DMS153 (cell line): ENCODE measurements around the gene BAHCC1.
A peak's percentile ranks its signal among the peaks of the same experiment; 100 is the strongest.
"Not testable (repeated sequence)": the region's sequence is repeated elsewhere in the genome, so short reads cannot be mapped to it uniquely, and the experiment has no call there.

Experiments used
- DNase-seq: peaks from one replicate; lab custom pipeline; 2025; lab: John Stamatoyannopoulos, UW

Gene BAHCC1

GRCh38 chr17:81413497-81414135 is 18.4 kb downstream of the BAHCC1 start:
- no peak for DNase-seq

DNA sequence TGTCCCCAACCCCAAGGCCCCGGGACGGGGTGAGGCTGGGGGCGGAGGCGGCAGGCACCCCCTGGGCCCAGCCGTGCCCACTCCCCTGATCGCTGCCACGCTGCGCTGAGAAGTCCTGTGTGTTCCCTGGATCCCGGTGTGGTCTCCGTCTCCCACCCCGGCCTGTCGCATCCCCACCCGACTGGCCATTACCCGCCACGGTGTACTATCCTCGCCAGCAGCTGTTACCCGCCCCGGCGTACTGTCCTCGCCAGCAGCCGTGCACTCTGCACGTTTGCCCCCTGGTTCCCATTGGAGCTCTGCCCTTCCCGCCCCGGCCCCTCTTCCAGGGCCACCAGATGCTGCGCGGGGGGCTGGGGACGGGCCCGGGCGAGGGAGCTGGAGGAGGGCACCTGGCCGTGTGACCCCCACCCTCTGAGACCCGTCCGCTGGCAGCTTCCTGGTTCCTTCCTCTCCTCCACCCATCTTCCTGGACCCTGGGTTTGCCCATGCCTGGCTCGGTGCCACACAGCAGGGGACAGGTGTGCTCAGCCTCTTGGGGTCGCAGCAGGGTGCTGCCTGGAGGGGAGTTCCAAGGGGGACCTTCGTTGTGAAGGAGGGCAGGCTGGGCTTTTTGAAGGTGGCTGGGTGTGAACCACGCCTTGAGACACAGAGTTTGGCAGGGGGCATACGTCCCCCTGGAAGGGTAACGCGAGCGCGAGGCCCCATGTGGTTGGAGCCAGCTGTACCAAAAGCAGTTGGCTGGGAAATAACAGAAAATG is 19.7 kb downstream of the BAHCC1 start:
- no peak for DNase-seq

DNA sequence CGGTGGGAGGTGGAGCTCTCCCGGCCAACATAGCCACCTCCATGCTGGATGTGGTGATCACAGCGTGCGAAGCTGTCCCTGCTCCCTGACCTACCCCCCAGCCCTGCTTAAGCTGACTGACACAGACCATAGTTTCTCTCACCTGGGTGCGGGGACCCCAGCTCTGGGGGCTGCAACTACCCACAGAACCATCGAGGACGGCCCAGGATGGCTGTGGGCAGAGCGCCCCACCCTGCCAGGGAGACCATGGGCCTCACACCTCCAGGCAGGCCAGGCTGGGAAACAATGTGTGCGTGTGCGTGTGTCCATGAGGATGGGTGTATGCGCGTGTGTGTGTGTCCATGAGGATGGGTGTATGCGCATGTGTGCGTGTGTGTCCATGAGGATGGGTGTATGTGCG is 20.4 kb downstream of the BAHCC1 start:
- DNase-seq = no peak

DNA sequence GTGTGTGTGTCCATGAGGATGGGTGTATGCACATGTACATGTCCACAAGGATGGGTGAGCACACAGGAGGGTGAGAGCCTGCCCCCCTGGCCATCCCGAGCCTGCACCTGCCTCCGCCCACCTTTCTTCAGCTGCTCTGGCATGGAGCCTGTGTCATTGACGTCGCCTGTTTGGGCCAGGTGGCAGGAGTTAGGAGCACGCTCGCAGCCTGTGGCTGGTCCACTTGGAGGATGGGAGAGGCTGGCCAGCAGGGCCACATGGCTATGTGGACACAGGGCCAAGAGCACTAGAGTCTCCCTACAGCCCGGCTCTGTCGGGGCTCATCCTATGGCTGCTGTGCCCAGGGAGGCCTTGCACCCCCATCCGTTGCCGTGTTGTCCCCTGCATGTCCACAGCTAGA is 21.4 kb downstream of the BAHCC1 start:
- DNase-seq = peak; percentile 44

- DNase-seq = no peak
Measured at GRCh38 chr17:81417049-81417878, 22.0 kb downstream of the BAHCC1 start.

DNA sequence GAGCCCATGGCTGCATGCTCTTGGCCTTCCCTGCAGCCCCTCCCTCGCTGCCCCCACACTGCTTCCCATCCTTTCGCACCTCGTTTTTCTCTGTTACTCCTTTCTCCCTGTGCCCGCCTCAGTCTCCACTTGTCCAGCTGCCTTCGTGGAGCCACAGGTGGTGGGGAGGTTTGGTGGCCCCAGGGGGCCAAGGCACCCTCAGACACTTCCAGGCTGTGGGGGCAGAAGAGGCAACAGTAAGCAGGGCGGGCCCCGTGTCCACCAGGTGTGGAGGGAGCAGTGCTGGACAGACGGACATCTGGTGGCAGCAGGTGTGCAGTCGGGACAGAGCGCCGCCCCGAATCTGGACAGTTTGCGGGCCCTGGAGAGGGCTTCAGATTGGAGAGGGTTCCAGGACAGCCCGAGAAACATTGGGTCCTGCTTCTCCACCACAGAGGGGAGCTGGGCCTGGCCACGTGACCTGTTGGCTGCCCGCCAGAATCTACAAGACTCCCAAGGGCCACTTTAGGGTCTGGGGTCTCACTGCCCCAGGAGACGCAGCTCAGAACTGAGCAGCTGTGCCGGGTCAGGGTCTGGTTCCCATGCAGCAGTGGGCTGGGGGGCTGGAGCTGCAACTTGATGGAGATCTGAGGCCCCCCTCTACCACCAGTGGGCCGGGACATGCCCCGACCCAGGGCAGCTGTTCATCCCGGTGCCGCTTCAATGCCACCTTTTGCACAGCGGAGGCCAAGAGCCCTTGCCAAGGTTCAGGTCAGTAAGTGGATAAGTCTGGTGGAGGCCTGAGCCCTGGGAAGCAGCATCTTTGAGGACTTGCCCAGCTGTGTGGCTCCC is 22.8 kb downstream of the BAHCC1 start:
- DNase-seq = no peak

DNA sequence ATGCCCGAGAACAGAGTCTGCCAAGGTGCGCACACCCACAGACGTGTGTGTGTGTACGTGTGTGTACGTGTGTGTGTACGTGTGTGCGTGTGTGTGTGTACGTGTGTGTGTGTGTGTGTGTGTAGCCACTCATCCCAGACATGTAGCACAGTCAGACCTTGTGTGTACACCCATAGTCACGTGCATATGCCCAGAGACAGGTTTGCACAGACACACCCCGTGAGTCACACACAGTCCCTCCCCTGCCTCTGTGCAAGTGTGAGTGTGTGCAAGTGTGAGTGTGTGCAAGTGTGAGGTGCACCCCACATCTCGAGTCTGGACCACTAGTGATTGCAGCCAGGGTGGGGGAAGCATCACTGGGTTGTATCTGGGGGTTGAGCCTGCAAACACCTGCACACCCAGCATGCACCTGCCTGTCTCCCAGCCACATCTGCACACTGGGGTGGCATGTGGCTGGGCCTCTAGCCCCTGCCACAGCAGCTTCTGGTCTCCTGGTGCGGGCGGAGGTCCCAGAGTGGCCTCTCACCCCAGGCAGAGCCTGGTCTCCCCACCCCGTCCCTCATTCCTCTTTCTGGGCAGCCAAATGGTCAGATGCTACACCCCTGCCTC is 23.6 kb downstream of the BAHCC1 start:
- DNase-seq = no peak

DNA sequence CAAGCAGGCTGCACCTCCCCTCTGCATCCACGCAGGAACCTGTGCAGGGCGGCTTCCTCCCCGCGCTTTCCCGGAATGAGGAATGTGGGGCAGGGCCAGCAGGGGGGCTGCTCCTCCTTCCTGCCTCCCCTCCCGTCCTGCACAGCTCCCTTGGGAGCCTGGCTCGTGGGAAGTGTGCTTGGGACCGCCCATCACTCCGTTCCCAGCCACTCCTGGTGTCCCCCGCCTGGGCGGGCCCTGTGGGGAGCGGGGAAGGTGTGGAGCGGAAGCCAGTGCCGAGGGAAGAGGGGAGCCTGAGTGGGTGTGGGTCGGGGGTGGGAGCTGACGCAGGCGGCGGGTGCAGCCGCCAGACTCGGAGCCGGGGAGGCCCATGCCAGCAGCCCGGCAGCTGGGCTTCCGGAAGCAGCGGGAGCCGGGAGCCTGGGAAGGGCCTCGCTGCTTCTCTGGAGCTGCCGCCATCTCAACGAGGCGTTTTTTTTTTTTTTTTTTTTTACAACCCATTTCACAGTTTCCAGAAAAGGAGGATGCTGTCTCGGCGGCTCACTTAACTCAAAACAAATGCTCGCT is 24.1 kb downstream of the BAHCC1 start:
- DNase-seq = peak; percentile 94

DNA sequence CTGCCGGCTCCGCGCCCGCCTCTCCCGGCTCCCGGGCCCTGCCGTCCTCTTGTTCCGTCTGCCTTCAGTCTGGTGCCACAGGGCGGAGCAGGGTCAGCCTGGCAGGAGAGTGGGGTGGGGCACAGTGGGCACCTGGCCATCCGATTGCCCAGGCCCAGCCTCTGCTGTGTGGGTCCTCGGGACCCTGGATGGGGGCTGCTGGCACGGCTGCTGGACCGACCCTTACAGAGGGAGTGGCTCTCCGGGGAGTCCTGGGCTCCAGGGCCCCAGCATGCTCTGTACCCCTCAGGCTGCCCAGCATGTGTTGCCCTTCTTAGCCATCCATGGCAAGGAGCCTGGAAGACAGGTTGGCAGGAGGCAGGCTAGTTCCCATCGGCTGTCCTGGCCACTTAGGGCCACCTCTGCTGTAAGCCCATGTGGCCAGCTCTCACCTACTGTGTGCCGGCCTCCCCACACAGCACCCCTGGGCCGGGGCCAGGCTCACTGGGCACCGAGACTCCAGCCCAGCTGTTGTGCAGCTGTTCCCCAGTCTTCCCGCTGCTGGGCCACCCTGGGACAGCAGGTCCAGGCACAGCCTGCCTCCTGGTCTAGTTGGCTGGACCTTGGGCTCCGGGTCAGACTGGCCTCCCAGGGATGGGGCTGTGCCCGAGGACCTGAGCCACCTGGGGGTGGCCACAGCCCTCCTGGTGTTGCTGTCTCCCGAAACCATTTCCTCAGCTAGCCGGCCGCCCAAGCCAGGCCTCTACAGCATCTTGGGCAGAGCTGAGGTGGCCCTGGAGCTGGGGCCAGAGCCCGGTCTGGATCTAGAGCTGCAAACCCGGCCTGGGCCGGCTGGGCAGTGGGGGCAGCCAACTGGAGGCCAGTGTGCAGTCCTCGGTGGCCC is 24.9 kb downstream of the BAHCC1 start:
- DNase-seq = no peak

DNA sequence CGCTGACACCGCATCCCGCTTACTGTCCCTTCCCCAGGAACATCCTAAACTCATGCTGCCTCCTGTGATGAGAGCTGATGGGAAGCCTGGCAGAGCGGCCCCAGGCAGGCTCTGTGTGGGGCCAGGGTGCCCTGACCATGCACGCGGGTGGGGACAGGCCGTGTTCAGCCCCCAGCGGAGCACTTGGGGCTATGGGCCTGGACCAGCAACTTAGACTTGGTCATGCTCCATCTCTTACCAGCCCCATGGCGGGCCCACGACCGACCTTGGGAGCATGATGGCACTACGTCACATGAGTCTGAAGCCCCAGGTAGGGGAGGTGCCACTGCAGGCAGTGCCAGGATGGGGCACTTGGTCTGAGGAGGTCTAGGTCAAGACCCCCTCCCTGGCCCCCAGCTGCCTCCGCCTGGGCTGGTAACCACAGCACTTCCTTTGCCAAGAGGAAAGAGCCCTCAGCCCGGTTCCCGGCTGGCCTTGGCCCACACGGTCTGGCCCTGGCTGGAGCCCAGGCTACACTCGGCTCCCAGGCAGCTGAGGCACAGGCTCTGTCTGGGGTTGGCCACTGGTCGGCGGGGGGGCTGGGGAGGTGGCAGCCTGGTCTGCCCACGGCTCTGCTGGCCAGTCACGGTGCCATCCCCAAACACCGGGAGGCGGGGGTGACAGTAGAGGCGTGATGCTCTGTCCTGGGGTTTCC is 25.7 kb downstream of the BAHCC1 start:
- no peak for DNase-seq

DNA sequence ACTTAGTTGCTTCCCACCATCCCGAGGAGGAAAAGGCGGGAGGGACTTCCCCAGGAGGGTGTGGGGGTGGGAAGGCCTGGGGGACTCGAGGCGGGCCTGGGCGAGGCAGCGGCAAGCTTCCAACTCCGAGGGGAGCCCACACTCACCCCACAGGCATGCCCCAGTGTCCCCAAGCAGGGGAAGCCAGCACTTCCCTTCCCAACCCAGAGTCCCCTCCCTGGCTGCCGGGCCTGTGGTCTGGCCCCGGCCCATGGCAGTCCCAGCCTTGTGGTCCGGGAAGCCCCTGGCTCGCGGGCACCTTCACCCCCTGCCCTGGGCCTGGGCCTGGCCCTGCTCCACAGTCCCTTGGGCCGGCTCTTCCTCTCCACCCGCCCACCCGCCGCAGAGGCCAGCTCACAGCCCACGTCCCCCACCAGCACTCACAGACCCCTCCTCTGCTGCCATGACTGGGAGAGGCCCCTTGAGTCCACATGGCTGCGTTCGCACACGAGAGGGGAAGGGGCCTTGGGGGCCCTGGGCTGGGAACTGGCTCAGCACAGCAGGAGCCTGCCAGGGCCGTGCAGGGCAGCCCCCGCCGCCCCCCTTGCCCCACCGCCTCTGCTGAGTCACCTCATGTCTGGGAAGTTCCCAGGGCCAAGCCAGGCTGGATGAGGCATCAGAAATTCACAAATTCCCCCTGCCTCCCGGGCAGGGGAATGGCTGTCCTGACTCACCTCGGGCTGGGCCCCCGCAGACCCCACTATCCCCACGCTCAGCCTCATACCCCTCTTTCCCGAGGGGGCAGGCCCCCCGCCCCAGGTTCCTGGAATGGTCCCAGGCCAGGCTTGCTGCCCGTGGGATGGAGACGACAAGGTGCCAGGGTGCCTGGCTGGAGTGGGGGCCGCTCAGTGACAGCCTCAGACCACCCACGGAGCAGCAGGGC is 27.8 kb downstream of the BAHCC1 start:
- DNase-seq = no peak

DNA sequence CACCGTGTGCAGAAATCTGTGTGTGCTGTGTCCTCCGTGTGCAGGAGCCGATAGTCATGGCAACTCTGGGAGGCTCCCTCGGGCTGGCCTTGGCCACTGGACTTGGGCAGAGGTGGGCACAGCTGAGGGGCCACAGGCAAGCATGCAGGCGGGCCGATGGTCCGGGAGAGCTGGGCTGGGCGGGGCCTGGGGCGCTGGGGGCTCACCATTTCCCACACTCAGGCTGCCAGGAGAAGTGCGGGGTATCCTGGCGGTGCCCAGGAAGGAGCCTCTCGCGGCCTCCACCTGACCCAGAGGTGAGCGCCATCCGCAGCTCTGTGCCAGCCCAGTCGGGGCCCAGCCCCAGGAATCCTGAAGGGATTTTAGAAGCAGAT is 28.4 kb downstream of the BAHCC1 start:
- no peak for DNase-seq

DNA sequence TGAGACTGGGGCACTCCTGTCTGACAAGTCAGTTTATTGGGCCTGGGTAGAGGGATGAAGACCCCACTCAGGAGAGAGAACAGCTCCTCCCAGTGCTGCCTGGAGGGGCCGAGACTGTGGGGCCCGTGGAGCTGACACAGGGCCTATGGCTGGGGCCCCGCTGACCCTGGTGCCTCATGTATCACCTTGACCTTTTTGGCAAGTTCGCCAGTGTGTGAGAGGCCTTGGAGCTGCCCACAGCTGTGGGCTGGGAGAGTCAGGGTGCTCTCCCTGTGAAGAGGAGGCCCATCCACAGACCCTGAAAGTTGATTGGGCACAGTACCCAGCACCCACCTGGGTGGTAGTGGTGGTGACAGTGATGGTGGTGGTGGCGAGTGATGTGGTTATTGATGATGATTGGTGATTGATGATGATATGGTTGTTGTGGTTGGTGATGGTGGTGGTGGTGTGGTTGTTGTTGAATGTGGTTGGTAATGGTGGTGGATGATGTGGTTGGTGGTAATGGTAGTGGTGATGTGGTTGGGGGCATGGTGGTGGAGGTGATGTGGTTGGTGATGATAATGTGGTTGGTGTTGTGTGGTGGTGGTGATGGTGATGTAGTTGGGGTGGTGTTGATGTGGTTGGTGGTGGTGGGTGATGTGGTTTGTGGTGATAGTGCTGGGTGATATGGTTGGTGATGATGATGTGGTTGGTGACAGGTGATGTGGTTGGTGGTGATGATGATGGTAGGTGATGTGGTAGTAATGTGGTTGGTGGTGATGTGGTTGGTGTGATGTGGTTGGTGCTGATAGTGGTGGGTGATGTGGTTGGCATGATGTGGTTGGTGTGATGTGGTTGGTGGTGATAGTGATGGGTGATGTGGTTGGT is 29.1 kb downstream of the BAHCC1 start:
- DNase-seq = no peak

DNA sequence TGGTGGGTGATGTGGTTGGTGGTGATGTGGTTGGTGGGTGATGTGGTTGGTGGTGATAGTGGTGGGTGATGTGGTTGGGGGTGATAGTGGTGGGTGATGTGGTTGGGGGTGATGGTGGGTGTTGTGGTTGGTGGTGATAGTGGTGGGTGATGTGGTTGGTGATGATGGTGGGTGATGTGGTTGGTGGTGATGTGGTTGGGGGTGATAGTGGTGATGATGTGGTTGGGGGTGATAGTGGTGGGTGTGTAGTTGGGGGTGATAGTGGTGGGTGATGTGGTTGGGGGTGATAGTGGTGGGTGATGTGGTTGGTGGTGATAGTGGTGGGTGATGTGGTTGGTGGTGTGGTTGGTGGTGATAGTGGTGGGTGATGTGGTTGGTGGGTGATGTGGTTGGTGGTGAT is 29.8 kb downstream of the BAHCC1 start:
- DNase-seq = not testable (repeated sequence)

DNA sequence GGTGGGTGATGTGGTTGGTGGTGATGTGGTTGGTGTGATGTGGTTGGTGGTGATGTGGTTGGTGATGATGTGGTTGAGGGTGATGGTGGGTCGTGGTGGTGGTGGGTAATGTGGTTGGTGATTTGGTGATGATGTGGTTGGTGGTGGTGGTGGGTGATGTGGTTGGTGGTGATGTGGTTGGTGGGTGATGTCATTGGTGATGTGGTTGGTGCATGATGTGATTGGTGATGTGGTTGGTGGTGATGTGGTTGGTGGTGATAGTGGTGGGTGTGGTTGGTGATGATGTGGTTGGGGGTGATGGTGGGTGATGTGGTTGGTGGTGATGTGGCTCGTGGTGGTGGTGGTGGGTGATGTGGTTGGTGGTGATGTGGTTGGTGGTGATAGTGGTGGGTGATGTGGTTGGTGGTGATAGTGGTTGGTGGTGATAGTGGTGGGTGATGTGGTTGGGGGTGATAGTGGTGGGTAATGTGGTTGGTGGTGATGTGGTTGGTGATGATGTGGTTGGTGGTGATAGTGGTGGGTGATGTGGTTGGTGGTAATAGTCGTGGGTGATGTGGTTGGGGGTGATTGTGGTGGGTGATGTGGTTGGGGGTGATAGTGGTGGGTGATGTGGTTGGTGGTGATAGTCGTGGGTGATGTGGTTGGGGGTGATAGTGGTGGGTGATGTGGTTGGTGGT is 30.6 kb downstream of the BAHCC1 start:
- not testable (repeated sequence) for DNase-seq

GRCh38 chr17:81426393-81427172 is 31.3 kb downstream of the BAHCC1 start:
- DNase-seq = no peak
